HCT116 (cell line): Measurements from ENCODE around the gene DGCR8. TPM values are rescaled to one million over a fixed set of nuclear protein-coding genes. Genes with fewer than 3 reads are reported as not detected.

Source experiments
- ATAC-seq: fragments of 200-7000 bp; cut with Tn5 transposase; 2 replicates; pipeline ENCODE4 v1.9.1; 2020; ENCODE audit warnings: mild to moderate bottlenecking, moderate library complexity
- BruUV-seq: library from RNA; stranded (reverse); fragments of 400-500 nt; replicated peaks from 2 replicates; lab custom pipeline; 2021; lab: Mats Ljungman, UMichigan
- CTCF ChIA-PET: fragments of 300-600 bp; sonication (Branson Sonifier 250); formaldehyde crosslinking; loops from one replicate; lab custom pipeline; 2021; ENCODE audit warnings: antibody characterized with exemption; lab: Charles Lee
- POLR2A ChIA-PET: fragments of 300-600, 350-600 bp; sonication (Branson Sonifier 250); formaldehyde crosslinking; loops from one replicate; lab custom pipeline; 2021; ENCODE audit warnings: antibody characterized with exemption; lab: Charles Lee
- RAD21 ChIA-PET, 2 experiments: fragments of 300-600 bp; sonication (Branson Sonifier 250); formaldehyde crosslinking; loops; one replicate each; lab custom pipeline; 2023; ENCODE audit warnings: low total read pairs in 2 of 2; ENCODE audit not compliant: uncharacterized antibody in 2 of 2, unreplicated experiment in 2 of 2, low non-redundant PET in 1 of 2; lab: Charles Lee
- DNase-seq: peaks from one replicate; pipeline ENCODE4 v3.0.0-alpha.2; 2010; ENCODE audit warnings: low read depth, low spot score
- H2AFZ ChIP-seq: fragments of 200-600 bp; shearing (Covaris generic), sonication (generic); 2 replicates; pipeline ENCODE4 v1.6.1; 2017; ENCODE audit warnings: low read depth, mixed run types, mixed read lengths, antibody characterized with exemption, low read length; ENCODE audit not compliant: poor library complexity, severe bottlenecking
- H3K27ac ChIP-seq: 2 replicates; pipeline ENCODE4 v1.5.1; 2012; ENCODE audit warnings: low read depth, low read length
- H3K27me3 ChIP-seq: fragments of 200-600 bp; sonication (generic); 2 replicates; pipeline ENCODE4 v1.6.1; 2016; ENCODE audit warnings: mixed run types, low read length, mixed read lengths; ENCODE audit not compliant: insufficient read depth
- H3K36me3 ChIP-seq, 2 experiments: fragments of 200-500 bp in 1 of 2; fragments of 200-600 bp in 1 of 2; sonication (Bioruptor generic) in 1 of 2; sonication (generic) in 1 of 2; 2 replicates each; pipeline versions ENCODE4 v1.5.1 to v1.6.1; 2014 to 2016; ENCODE audit warnings: low read length in 2 of 2, inconsistent platforms in 1 of 2, mixed read lengths in 1 of 2, mixed run types in 1 of 2; ENCODE audit not compliant: insufficient read depth in 2 of 2, control insufficient read depth in 1 of 2
- H3K4me1 ChIP-seq, 2 experiments: fragments of 200-600 bp in 1 of 2; sonication (generic) in 1 of 2; 2 replicates each; pipeline versions ENCODE4 v1.5.1 to v1.6.1; 2012 to 2017; ENCODE audit warnings: low read length in 2 of 2, inconsistent platforms in 1 of 2, mild to moderate bottlenecking in 1 of 2, mixed read lengths in 1 of 2, mixed run types in 1 of 2, moderate library complexity in 1 of 2; ENCODE audit not compliant: insufficient read depth in 2 of 2, control insufficient read depth in 1 of 2
- H3K4me2 ChIP-seq: fragments of 200-600 bp; sonication (generic); 2 replicates; pipeline ENCODE4 v1.6.1; 2017; ENCODE audit warnings: mixed run types, low read length, mixed read lengths
- H3K4me3 ChIP-seq, 2 experiments: fragments of 200-600 bp in 1 of 2; sonication (generic) in 1 of 2; replicated peaks in 1 of 2; 2 replicates each; pipeline ENCODE4 v1.5.1; 2011 to 2016; ENCODE audit warnings: low read length in 2 of 2, control low read depth in 1 of 2, low read depth in 1 of 2, mild to moderate bottlenecking in 1 of 2, mixed read lengths in 1 of 2, mixed run types in 1 of 2
- H3K79me2 ChIP-seq: fragments of 200-600 bp; sonication (generic); 2 replicates; pipeline ENCODE4 v1.6.1; 2017; ENCODE audit warnings: mild to moderate bottlenecking, mixed run types, low read length, moderate library complexity, mixed read lengths; ENCODE audit not compliant: insufficient read depth
- H3K9ac ChIP-seq: fragments of 200-600 bp; sonication (generic); 2 replicates; pipeline ENCODE4 v1.6.1; 2016; ENCODE audit warnings: low read length, mixed read lengths
- H3K9me2 ChIP-seq: fragments of 200-600 bp; sonication (generic), shearing (Covaris generic); 2 replicates; pipeline ENCODE4 v1.6.1; 2017; ENCODE audit warnings: mixed run types, mild to moderate bottlenecking, moderate library complexity; ENCODE audit not compliant: insufficient read depth
- H3K9me3 ChIP-seq, 2 experiments: fragments of 200-500 bp in 1 of 2; fragments of 200-600 bp in 1 of 2; sonication (Bioruptor generic) in 1 of 2; sonication (generic) in 1 of 2; 2 replicates each; pipeline ENCODE4 v1.6.1; 2014 to 2017; ENCODE audit warnings: low read length in 2 of 2, mixed read lengths in 2 of 2, inconsistent platforms in 1 of 2, low read depth in 1 of 2, mild to moderate bottlenecking in 1 of 2, mixed run types in 1 of 2, moderate library complexity in 1 of 2; ENCODE audit not compliant: control insufficient read depth in 1 of 2, insufficient read depth in 1 of 2
- H4K20me1 ChIP-seq: fragments of 200-600 bp; sonication (generic), shearing (Covaris generic); 2 replicates; pipeline ENCODE4 v1.6.1; 2017; ENCODE audit warnings: mixed run types, mild to moderate bottlenecking, moderate library complexity; ENCODE audit not compliant: insufficient read depth
- ATF3 ChIP-seq: IDR thresholded peaks from 2 replicates; pipeline ENCODE4 v1.6.1; 2012
- CBX3 ChIP-seq: IDR thresholded peaks from 2 replicates; pipeline ENCODE4 v1.6.1; 2012; ENCODE audit warnings: low read depth
- CTCF ChIP-seq, 3 experiments: fragments of 200-600 bp in 1 of 3; sonication (generic) in 1 of 3; IDR thresholded peaks in 2 of 3; conservative IDR thresholded peaks in 1 of 3; 2 replicates each; pipeline ENCODE4 v1.5.1; 2012 to 2017; ENCODE audit warnings: low read depth in 2 of 3, low read length in 2 of 3, antibody characterized with exemption in 1 of 3, borderline replicate concordance in 1 of 3, control low read depth in 1 of 3, mild to moderate bottlenecking in 1 of 3, mixed read lengths in 1 of 3, mixed run types in 1 of 3, moderate library complexity in 1 of 3; ENCODE audit not compliant: insufficient read depth in 1 of 3
- EGR1 ChIP-seq: IDR thresholded peaks from 2 replicates; pipeline ENCODE4 v1.6.1; 2012; ENCODE audit warnings: low read depth
- ELF1 ChIP-seq: IDR thresholded peaks from 2 replicates; pipeline ENCODE4 v1.6.1; 2012; ENCODE audit warnings: low read depth, borderline replicate concordance
- EZH2 ChIP-seq: fragments of 200-600 bp; sonication (generic); IDR thresholded peaks from 2 replicates; pipeline ENCODE4 v1.6.1; 2017; ENCODE audit warnings: antibody characterized with exemption, mixed run types
- FOSL1 ChIP-seq: IDR thresholded peaks from 2 replicates; pipeline ENCODE4 v1.6.1; 2012; ENCODE audit warnings: low read depth
- JUND ChIP-seq: IDR thresholded peaks from 2 replicates; pipeline ENCODE4 v1.6.1; 2012
- MAX ChIP-seq: IDR thresholded peaks from 2 replicates; pipeline ENCODE4 v1.6.1; 2012
- POLR2A ChIP-seq: IDR thresholded peaks from 2 replicates; pipeline ENCODE4 v1.7.0; 2011; ENCODE audit warnings: borderline replicate concordance; ENCODE audit not compliant: insufficient read depth, insufficient read length; ENCODE audit errors: extremely low read depth
- RAD21 ChIP-seq: IDR thresholded peaks from 2 replicates; pipeline ENCODE4 v1.6.1; 2012; ENCODE audit warnings: low read depth, mild to moderate bottlenecking
- REST ChIP-seq: IDR thresholded peaks from 2 replicates; pipeline ENCODE4 v1.6.1; 2012; ENCODE audit warnings: low read depth
- SP1 ChIP-seq: IDR thresholded peaks from 2 replicates; pipeline ENCODE4 v1.6.1; 2012; ENCODE audit warnings: low read depth
- SRF ChIP-seq: IDR thresholded peaks from 2 replicates; pipeline ENCODE4 v1.6.1; 2012; ENCODE audit warnings: low read depth
- TCF7L2 ChIP-seq: IDR thresholded peaks from 2 replicates; pipeline ENCODE4 v1.7.0; 2011; ENCODE audit warnings: borderline replicate concordance, inconsistent platforms; ENCODE audit not compliant: insufficient read depth, insufficient read length; ENCODE audit errors: extremely low read depth
- ZBTB33 ChIP-seq: IDR thresholded peaks from 2 replicates; pipeline ENCODE4 v1.6.1; 2011; ENCODE audit warnings: mild to moderate bottlenecking, low read length, moderate library complexity; ENCODE audit not compliant: insufficient replicate concordance; ENCODE audit errors: extremely low read depth
- ZFX ChIP-seq: fragments of 450-650 bp; IDR thresholded peaks from 2 replicates; pipeline ENCODE4 v1.6.1; 2017
- ZNF274 ChIP-seq: fragments of 200-500 bp; sonication (Bioruptor generic); IDR thresholded peaks from 2 replicates; pipeline ENCODE4 v1.6.1; 2014; ENCODE audit warnings: mild to moderate bottlenecking, low read depth, low read length, inconsistent platforms
- intact Hi-C: fragments of 100-400 bp; cut with micrococcal nuclease; formaldehyde crosslinking; loops from 2 replicates; pipeline ENCODE4 v1.10.0; 2022
- total RNA-seq: library from RNA; stranded (reverse); gene quantifications from one replicate; pipeline ENCODE4 v1.2.1, GENCODE V29; 2021; ENCODE audit not compliant: unreplicated experiment

Gene DGCR8
- total RNA-seq, 1 experiment from 2014 or later: 43.8 TPM

- RAD21 ChIA-PET: no interaction called here
- Histone ChIP-seq H2AFZ (no peak overlapping the region), H3K9me2 (no peaks in the 10 kb centered on the region), H3K9me3 (no peaks in the 10 kb centered on the region), H3K9ac (no peak overlapping the region), H3K36me3 (peaks cover 0 to 9% of the 10 kb centered on the region in 2 experiments; a peak in 2 of 4 replicates), H3K27ac (no peak overlapping the region), H3K27me3 (no peaks in the 10 kb centered on the region), H4K20me1 (no peaks in the 10 kb centered on the region), H3K4me2 (no peak overlapping the region), H3K4me1 (no peaks in the 10 kb centered on the region), H3K4me3 (no peak overlapping the region), H3K79me2 (no peaks in the 10 kb centered on the region)
- TF ChIP-seq JUND: no peak
- no peak for TF ChIP-seq CBX3
- no peak for TF ChIP-seq EGR1
- TF ChIP-seq POLR2A: no peak
- TF ChIP-seq ZNF274: no peak
- TF ChIP-seq SP1: no peak
- TF ChIP-seq CTCF (IDR thresholded peaks at IDR 0.05 in 2 of 3, conservative IDR thresholded peaks at IDR 0.05 in 1 of 3; ENCODE audit: borderline replicate concordance in 1 of 3, insufficient read depth in 1 of 3, low read depth in 2 of 3, low read length in 2 of 3): no peak
- no peak for TF ChIP-seq EZH2
- no peak for TF ChIP-seq MAX
- TF ChIP-seq FOSL1: no peak
- TF ChIP-seq ELF1: no peak
- TF ChIP-seq ATF3: no peak
- TF ChIP-seq RAD21: no peak
- no peak for TF ChIP-seq TCF7L2
- TF ChIP-seq REST: no peak
- TF ChIP-seq ZFX: no peak
- no peak for TF ChIP-seq SRF
- TF ChIP-seq ZBTB33: no peak
- CTCF ChIA-PET: no interaction called here
- DNase-seq (no peak), ATAC-seq (no peak)
- intact Hi-C loops: no loop called here
- no TSS peak for BruUV-seq
- POLR2A ChIA-PET: no interaction called here
Measured at GRCh38 chr22:20043057-20043996, 36.7 kb upstream of the DGCR8 start.
